Measurements from ENCODE around the gene FMN1. TPM values are rescaled to one million over a fixed set of nuclear protein-coding genes. Genes with fewer than 3 reads are reported as not detected.

The FMN1 gene
- total and polyA plus RNA-seq, 2 of the 8 experiments (the other 6 are each of a cell fraction or from before 2014, with no cell fraction given) = 0.27 to 3.7 TPM

- 92% methylated on average over 4 of the region's 4 CpGs; no CpG with 5 or more reads in 1 of the 2 experiments for WGBS, 2 experiments (ENCODE audit: extremely low coverage in 1 of 2, insufficient coverage in 1 of 2, insufficient read length in 1 of 2, insufficient replicate concordance in 2 of 2, low coverage in 1 of 2, low lambda C conversion rate in 2 of 2, missing lambda C conversion rate in 1 of 2)
- TF ChIP-seq TBP (IDR thresholded peaks at IDR 0.05; ENCODE audit: low read depth, low read length) = no peak
- TF ChIP-seq RFX5 (IDR thresholded peaks at IDR 0.05; ENCODE audit: borderline replicate concordance, low read depth, low read length) = no peak
- TF ChIP-seq ZNF274 (IDR thresholded peaks at IDR 0.05; ENCODE audit: borderline replicate concordance, extremely low read depth, low read length) = no peak
- no peak for TF ChIP-seq FOSL1 (IDR thresholded peaks at IDR 0.05; ENCODE audit: insufficient read depth, low read depth, low read length)
- TF ChIP-seq NANOG (IDR thresholded peaks at IDR 0.05; ENCODE audit: insufficient read depth, low read depth, low read length, poor library complexity, severe bottlenecking) = no peak
- no peak for TF ChIP-seq TAF1 (IDR thresholded peaks at IDR 0.05; ENCODE audit: low read depth, low read length)
- TF ChIP-seq USF2 (IDR thresholded peaks at IDR 0.05; ENCODE audit: low read length) = no peak
- H4K20me1 ChIP-seq (replicated peaks in 1 of 2; ENCODE audit: control insufficient read depth in 1 of 2, insufficient read depth in 2 of 2, low read length in 2 of 2) = no peaks in the 10 kb centered on the region
- H3K36me3 ChIP-seq (ENCODE audit: control insufficient read depth in 2 of 4, insufficient read depth in 4 of 4, low read length in 3 of 4) = no peaks in the 10 kb centered on the region; a peak in 1 of 8 replicates
- no peaks in the 10 kb centered on the region for H3K9me3 ChIP-seq (ENCODE audit: insufficient read depth in 2 of 2, low read depth in 1 of 2, low read length in 1 of 2)
- H2BK20ac ChIP-seq (ENCODE audit: low read length) = no peak overlapping the region
- H3K9ac ChIP-seq (replicated peaks in 1 of 4; ENCODE audit: extremely low read depth in 1 of 4, low read depth in 3 of 4, low read length in 3 of 4) = no peak overlapping the region
- DNase-seq (ENCODE audit: low read depth in 1 of 2, low spot score in 2 of 2) = no peak
- H3K4ac ChIP-seq (replicated peaks; ENCODE audit: insufficient read length, low read depth, low read length) = no peak overlapping the region
- peaks cover 0 to 3% (median 1%) of the 10 kb centered on the region in 4 experiments; a peak in 1 of 7 replicates for H3K4me1 ChIP-seq (replicated peaks in 1 of 4; ENCODE audit: control insufficient read depth in 3 of 4, insufficient read depth in 4 of 4, low read length in 3 of 4)
- H3K79me2 ChIP-seq (ENCODE audit: control insufficient read depth in 1 of 2, insufficient read depth in 2 of 2, low read length in 2 of 2) = no peaks in the 10 kb centered on the region
- H3K23me2 ChIP-seq (ENCODE audit: low read depth, low read length) = no peaks in the 10 kb centered on the region
- no peak overlapping the region for H2BK12ac ChIP-seq (ENCODE audit: low read depth, low read length)
- H2AFZ ChIP-seq (ENCODE audit: low read length) = no peak overlapping the region
- H2AK5ac ChIP-seq (ENCODE audit: low read depth, low read length) = no peak overlapping the region
- H3K79me1 ChIP-seq (ENCODE audit: low read depth, low read length) = no peaks in the 10 kb centered on the region
- H4K91ac ChIP-seq (replicated peaks; ENCODE audit: insufficient read length, low read length) = no peak overlapping the region
- H2BK15ac ChIP-seq (ENCODE audit: low read length) = no peak overlapping the region
- no peak overlapping the region for H2BK5ac ChIP-seq (ENCODE audit: low read depth, low read length)
- no peak overlapping the region for H3K14ac ChIP-seq (ENCODE audit: insufficient read length)
- no peak overlapping the region for H3K27ac ChIP-seq (ENCODE audit: low read depth, low read length)
- no peak overlapping the region for H3K4me3 ChIP-seq (ENCODE audit: extremely low read depth in 1 of 4, insufficient read depth in 2 of 4, low read depth in 3 of 4, low read length in 4 of 4)
- H4K5ac ChIP-seq (ENCODE audit: insufficient read length, low read depth, low read length) = no peak overlapping the region
- POLR2A ChIA-PET (ENCODE audit: partially characterized antibody) = no interaction called here
- H3K18ac ChIP-seq (ENCODE audit: extremely low read depth, low read length) = no peak overlapping the region
- FAIRE-seq = no peak
- H3K23ac ChIP-seq (ENCODE audit: insufficient read length) = no peak overlapping the region
- H4K8ac ChIP-seq (ENCODE audit: extremely low read depth, insufficient read depth, low read length) = no peak overlapping the region
- CTCF ChIA-PET (ENCODE audit: partially characterized antibody) = interaction anchor here (1.1 to 1.9 kb wide), 6 partner anchors 9 to 146 kb away, joined by 3 to 8 read pairs (median 4); no protein-coding TSS in a partner anchor
- H3K4me2 ChIP-seq (ENCODE audit: insufficient read depth in 1 of 2, low read depth in 2 of 2, low read length in 2 of 2) = no peak overlapping the region
- no peak overlapping the region for H2BK120ac ChIP-seq (replicated peaks; ENCODE audit: low read depth, low read length)
- H3K27me3 ChIP-seq (replicated peaks in 1 of 4; ENCODE audit: control insufficient read depth in 3 of 4, extremely low read depth in 1 of 4, insufficient read depth in 3 of 4, low read length in 3 of 4) = no peaks in the 10 kb centered on the region
- H3K56ac ChIP-seq (replicated peaks; ENCODE audit: insufficient read length, low read depth, low read length) = no peak overlapping the region
Observed at GRCh38 chr15:32852017-32852416, 342.5 kb downstream of the FMN1 start.
